ENCODE measurements around the gene TFE3.

DNA sequence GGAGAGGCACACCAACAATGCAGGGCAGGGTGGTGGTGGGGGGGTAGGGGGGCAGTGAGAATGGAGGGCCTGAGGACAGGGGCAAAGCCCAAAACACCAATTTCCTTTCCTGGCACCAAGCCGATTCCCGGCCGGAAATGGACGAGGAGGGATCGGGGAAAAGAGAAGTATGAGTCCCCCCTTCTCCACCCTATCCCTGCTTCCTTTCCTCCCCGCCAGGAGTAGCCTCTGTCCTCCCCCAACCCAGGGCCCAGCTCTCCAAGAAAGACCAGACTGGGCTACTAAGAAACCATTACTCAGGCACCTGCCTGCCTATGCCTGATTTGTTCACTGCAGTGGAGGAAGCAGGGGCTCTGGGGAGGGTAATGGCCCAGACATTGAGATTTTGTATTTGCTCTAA, 16.0 kb upstream of the TFE3 start:
- TF ChIP-seq, protein P1, sequence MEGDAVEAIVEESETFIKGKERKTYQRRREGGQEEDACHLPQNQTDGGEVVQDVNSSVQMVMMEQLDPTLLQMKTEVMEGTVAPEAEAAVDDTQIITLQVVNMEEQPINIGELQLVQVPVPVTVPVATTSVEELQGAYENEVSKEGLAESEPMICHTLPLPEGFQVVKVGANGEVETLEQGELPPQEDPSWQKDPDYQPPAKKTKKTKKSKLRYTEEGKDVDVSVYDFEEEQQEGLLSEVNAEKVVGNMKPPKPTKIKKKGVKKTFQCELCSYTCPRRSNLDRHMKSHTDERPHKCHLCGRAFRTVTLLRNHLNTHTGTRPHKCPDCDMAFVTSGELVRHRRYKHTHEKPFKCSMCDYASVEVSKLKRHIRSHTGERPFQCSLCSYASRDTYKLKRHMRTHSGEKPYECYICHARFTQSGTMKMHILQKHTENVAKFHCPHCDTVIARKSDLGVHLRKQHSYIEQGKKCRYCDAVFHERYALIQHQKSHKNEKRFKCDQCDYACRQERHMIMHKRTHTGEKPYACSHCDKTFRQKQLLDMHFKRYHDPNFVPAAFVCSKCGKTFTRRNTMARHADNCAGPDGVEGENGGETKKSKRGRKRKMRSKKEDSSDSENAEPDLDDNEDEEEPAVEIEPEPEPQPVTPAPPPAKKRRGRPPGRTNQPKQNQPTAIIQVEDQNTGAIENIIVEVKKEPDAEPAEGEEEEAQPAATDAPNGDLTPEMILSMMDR (optimal IDR thresholded peaks at IDR 0.05 in 1 of 3, IDR thresholded peaks at IDR 0.05 in 1 of 3, conservative IDR thresholded peaks at IDR 0.05 in 1 of 3; ENCODE audit: extremely low read depth in 1 of 3, insufficient read depth in 2 of 3, low read length in 3 of 3): no peak
- no peak for TF ChIP-seq EZH2 (IDR thresholded peaks at IDR 0.05; ENCODE audit: low read length)
